Measurements from ENCODE around the gene LRRC7. TPM values are rescaled to one million over a fixed set of nuclear protein-coding genes. Genes with fewer than 3 reads are reported as not detected.

The LRRC7 gene
- total RNA-seq, 2 experiments from 2014 or later = 0.14 to 0.20 TPM

DNA sequence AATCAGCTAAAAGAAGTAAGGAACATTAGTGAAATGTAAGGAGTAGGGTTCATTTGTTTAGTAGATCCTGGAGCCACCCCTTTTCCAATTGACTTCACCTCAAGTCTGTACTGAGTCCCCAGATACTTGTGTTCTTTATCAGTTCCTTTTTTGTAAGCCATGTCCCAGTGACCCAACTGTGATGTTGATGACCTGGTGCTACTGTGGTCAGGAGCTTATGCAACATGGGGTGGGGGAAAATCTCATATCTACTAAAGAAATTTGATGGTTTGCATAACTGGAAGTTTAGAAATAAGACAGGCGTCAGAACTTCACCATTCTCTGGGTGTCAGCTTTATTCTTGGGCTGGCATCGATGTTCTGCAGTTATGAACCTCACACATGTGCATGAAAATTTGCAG lies 120.5 kb downstream of the LRRC7 start:
- H3K27ac ChIP-seq (ENCODE audit: low read depth in 1 of 2, low read length in 2 of 2) = no peak overlapping the region
- peak in 1 of 14 experiments; percentile 4 for DNase-seq
- Mint-ChIP-seq H3K27ac (no peak overlapping the region), H3K4me3 (no peak overlapping the region), H3K36me3 (ENCODE audit: low read depth) (no peaks in the 10 kb centered on the region), H3K4me1 (ENCODE audit: low read depth) (no peaks in the 10 kb centered on the region), H3K27me3 (no peaks in the 10 kb centered on the region), H3K9me3 (peaks cover 6% of the 10 kb centered on the region)
- POLR2A ChIA-PET = no interaction called here
- H3K4me3 ChIP-seq (ENCODE audit: low read length) = no peak overlapping the region
- intact Hi-C loops (cut with DNase I, micrococcal nuclease) = no loop called here
- H3K4me1 ChIP-seq (ENCODE audit: insufficient read depth, low read length) = no peaks in the 10 kb centered on the region
- CTCF ChIA-PET = no interaction called here
- H3K36me3 ChIP-seq (ENCODE audit: insufficient read depth, low read length) = no peaks in the 10 kb centered on the region
- H3K9me3 ChIP-seq (ENCODE audit: control insufficient read depth in 1 of 2, insufficient read depth in 1 of 2, low read length in 2 of 2) = peaks cover 0 to 4% of the 10 kb centered on the region in 2 experiments
- TF ChIP-seq, protein P1, sequence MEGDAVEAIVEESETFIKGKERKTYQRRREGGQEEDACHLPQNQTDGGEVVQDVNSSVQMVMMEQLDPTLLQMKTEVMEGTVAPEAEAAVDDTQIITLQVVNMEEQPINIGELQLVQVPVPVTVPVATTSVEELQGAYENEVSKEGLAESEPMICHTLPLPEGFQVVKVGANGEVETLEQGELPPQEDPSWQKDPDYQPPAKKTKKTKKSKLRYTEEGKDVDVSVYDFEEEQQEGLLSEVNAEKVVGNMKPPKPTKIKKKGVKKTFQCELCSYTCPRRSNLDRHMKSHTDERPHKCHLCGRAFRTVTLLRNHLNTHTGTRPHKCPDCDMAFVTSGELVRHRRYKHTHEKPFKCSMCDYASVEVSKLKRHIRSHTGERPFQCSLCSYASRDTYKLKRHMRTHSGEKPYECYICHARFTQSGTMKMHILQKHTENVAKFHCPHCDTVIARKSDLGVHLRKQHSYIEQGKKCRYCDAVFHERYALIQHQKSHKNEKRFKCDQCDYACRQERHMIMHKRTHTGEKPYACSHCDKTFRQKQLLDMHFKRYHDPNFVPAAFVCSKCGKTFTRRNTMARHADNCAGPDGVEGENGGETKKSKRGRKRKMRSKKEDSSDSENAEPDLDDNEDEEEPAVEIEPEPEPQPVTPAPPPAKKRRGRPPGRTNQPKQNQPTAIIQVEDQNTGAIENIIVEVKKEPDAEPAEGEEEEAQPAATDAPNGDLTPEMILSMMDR (IDR thresholded peaks at IDR 0.05) = no peak
- no peak for ATAC-seq (ENCODE audit: poor library complexity)
- H3K27me3 ChIP-seq (ENCODE audit: control insufficient read depth in 1 of 2, insufficient read depth in 2 of 2, low read length in 2 of 2) = no peaks in the 10 kb centered on the region

DNA sequence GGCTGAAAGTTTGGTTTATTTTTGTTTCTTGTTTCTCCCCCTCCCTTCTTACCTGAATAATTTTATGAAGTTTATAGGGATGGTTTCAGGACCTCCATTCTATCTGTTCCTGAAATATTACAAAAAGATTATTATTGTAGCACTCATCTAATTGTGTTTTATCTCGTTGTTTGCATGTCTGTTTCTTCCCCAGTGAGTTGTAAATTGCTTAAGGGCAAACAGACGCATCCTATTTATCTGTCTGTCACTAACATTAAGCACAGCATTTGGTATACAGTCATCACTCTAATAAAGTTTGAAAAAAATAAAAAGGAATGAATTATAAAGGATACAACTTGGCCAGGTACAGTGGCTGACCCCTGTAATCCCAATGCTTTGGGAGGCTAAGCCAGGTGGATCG lies 123.5 kb downstream of the LRRC7 start:
- peaks cover 5% of the 10 kb centered on the region for H3K9me3 Mint-ChIP-seq
- Histone ChIP-seq H3K4me1 (ENCODE audit: insufficient read depth, low read length) (no peaks in the 10 kb centered on the region), H3K27me3 (ENCODE audit: control insufficient read depth in 1 of 2, insufficient read depth in 2 of 2, low read length in 2 of 2) (no peaks in the 10 kb centered on the region), H3K27ac (ENCODE audit: low read depth in 1 of 2, low read length in 2 of 2) (no peak overlapping the region), H3K4me3 (ENCODE audit: low read length) (no peak overlapping the region), H3K9me3 (ENCODE audit: control insufficient read depth in 1 of 2, insufficient read depth in 1 of 2, low read length in 2 of 2) (peaks cover 4 to 8% of the 10 kb centered on the region in 2 experiments), H3K36me3 (ENCODE audit: insufficient read depth, low read length) (no peaks in the 10 kb centered on the region)
- no peak for ATAC-seq (ENCODE audit: poor library complexity)
- CTCF ChIA-PET = no interaction called here
- no peaks in the 10 kb centered on the region for H3K36me3 Mint-ChIP-seq (ENCODE audit: low read depth)
- no peak overlapping the region for H3K27ac Mint-ChIP-seq
- DNase-seq = no peak
- no peaks in the 10 kb centered on the region for H3K27me3 Mint-ChIP-seq
- intact Hi-C loops (cut with DNase I, micrococcal nuclease) = no loop called here
- TF ChIP-seq, protein P1 (IDR thresholded peaks at IDR 0.05) = no peak
- no peak overlapping the region for H3K4me3 Mint-ChIP-seq
- no peaks in the 10 kb centered on the region for H3K4me1 Mint-ChIP-seq (ENCODE audit: low read depth)
- POLR2A ChIA-PET = no interaction called here

DNA sequence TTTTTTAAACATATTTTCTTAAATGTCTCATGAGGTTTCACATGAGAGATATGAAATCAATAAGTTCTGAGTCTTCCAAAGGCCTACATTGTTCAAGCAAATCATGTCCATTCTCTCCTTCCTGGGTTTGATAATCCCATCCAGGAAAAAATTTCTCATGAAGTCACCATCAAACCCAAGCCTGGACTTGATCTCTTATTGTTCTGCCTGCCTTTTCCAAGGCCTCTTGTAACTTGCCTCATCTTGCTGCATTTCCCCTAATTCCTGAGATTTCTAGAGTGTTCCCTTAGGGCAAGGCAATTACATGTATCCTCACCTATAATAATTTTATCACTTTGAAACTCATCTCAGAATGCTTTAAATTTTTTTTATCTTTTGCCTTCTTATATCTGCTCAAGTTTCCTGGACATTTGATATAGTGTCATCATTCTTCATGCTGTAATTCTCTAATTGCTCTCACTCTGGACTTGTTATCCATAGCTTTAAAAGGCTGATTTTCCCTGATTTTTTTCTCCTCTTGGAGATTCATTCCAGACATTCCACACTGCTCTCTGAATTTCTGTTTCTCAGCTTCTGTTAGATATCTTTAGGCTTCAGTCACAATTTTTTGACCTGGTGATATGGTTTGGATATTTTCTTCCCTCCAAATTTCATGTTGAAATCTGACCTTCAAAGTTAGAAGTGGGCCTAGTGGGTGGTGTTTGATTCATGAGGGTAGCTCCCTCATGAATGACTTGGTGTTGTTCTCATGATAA lies 126.4 kb downstream of the LRRC7 start:
- Mint-ChIP-seq H3K36me3 (ENCODE audit: low read depth) (no peaks in the 10 kb centered on the region), H3K9me3 (peaks cover 7% of the 10 kb centered on the region), H3K27me3 (no peaks in the 10 kb centered on the region), H3K27ac (no peak overlapping the region), H3K4me3 (no peak overlapping the region), H3K4me1 (ENCODE audit: low read depth) (no peaks in the 10 kb centered on the region)
- H3K9me3 ChIP-seq (ENCODE audit: control insufficient read depth in 1 of 2, insufficient read depth in 1 of 2, low read length in 2 of 2) = peaks cover 4 to 8% of the 10 kb centered on the region in 2 experiments
- POLR2A ChIA-PET = no interaction called here
- intact Hi-C loops (cut with DNase I, micrococcal nuclease) = no loop called here
- DNase-seq (no peak), ATAC-seq (ENCODE audit: poor library complexity) (no peak)
- TF ChIP-seq, protein P1 (IDR thresholded peaks at IDR 0.05) = no peak
- H3K27me3 ChIP-seq (ENCODE audit: control insufficient read depth in 1 of 2, insufficient read depth in 2 of 2, low read length in 2 of 2) = no peaks in the 10 kb centered on the region
- no peaks in the 10 kb centered on the region for H3K36me3 ChIP-seq (ENCODE audit: insufficient read depth, low read length)
- no peak overlapping the region for H3K4me3 ChIP-seq (ENCODE audit: low read length)
- CTCF ChIA-PET = no interaction called here
- H3K27ac ChIP-seq (ENCODE audit: low read depth in 1 of 2, low read length in 2 of 2) = no peak overlapping the region
- no peaks in the 10 kb centered on the region for H3K4me1 ChIP-seq (ENCODE audit: insufficient read depth, low read length)

Measured in CD4-positive, alpha-beta T cell (primary cell).